ENCODE results near the gene PAFAH1B2.
A peak's percentile ranks its signal among the peaks of the same experiment; 100 is the strongest.
"Not testable (repeated sequence)": the region's sequence is repeated elsewhere in the genome, so short reads cannot be mapped to it uniquely, and the experiment has no call there.

Gene PAFAH1B2

GRCh38 chr11:117128289-117128688 lies 15.8 kb upstream of the PAFAH1B2 start:
- DNase-seq, result no peak

DNA sequence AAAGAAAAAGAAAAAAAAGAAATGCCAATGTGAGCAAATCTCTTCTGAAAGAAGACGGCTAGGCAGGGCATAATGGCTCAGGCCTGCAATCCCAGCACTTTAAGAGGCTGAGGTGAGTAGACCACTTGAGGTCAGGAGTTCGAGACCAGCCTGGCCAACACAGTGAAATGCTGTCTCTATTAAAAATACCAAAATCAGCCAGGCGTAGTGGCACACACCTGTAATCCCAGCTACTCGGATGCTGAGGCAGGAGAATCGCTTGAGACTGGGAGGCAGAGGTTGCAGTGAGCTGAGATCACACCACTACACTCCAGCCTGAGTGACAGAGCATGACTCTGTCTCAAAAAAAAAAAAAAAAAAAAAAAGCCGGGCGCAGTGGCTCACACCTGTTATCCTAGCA lies 13.7 kb upstream of the PAFAH1B2 start:
- DNase-seq, result not testable (repeated sequence)

DNA sequence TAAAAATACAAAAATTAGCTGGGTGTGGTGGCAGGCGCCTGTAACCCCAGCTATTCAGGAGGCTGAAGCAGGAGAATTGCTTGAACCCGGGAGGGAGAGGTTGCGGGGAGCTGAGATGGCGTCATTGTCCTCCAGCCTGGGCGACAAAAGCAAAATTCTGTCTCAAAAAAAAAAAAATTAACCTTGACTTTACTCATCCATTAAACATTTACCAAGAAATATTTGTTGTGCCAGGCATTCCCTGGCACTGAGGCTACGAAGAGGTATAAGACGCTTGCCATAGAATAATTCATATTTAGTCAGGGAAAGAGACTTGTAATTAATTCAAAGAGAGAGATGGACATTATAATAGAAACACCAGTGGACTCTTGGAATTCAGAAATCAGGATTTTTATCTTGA lies 13.2 kb upstream of the PAFAH1B2 start:
- DNase-seq, result no peak

GRCh38 chr11:117134431-117134830 lies 9.7 kb upstream of the PAFAH1B2 start:
- no peak for DNase-seq

- DNase-seq, result not testable (repeated sequence)
Observed at GRCh38 chr11:117134979-117135378, 9.1 kb upstream of the PAFAH1B2 start.

GRCh38 chr11:117137223-117138086 lies 6.6 kb upstream of the PAFAH1B2 start:
- not testable (repeated sequence) for DNase-seq

GRCh38 chr11:117143390-117143789 lies 697 bp upstream of the PAFAH1B2 start:
- DNase-seq, result peak; percentile 57

- DNase-seq, result peak; percentile 60
Observed at GRCh38 chr11:117144477-117145392, 648 bp downstream of the PAFAH1B2 start.

- DNase-seq, result peak; percentile 20
Observed at GRCh38 chr11:117145393-117145761, 1.3 kb downstream of the PAFAH1B2 start.

GRCh38 chr11:117146521-117146920 lies 2.4 kb downstream of the PAFAH1B2 start:
- no peak for DNase-seq

DNA sequence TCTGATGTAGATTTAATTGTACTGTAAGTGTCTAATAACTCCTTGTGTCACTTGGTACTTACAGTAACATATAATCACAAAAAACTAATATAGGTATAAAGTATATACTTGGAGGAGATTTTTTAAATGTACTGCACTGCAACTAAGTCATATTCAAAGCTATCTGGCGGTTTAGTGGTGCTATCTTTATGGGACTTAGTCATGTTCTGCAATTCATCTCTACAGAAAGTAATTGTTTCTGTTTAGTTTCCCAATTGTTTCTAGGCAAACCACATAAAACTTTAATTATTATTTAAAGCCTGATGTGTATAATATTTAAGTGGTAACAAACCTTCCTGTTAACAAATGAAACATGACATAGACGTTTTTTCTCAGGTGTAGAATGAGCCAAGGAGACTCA lies 8.0 kb downstream of the PAFAH1B2 start:
- DNase-seq, result no peak

GRCh38 chr11:117154468-117154867 lies 10.4 kb downstream of the PAFAH1B2 start:
- DNase-seq, result no peak

DNA sequence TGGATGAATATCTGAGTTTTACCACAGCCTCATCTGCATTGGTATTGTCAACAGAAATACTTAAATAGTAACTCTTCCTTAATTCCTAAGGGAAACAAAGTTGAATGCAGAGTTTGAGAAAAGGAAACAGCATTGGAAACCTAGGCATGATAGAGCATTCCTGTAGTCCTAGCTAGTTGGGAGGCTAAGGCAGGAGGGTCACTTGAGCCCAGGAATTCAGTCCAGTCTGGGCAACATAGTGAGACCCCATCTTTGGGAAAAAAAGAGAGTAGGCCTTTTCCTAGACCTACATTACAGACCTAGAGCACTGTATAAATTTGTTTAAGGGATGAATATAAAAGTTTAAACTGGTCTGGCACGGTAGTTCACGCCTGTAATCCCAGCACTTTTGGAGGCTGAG lies 13.4 kb downstream of the PAFAH1B2 start:
- no peak for DNase-seq

DNA sequence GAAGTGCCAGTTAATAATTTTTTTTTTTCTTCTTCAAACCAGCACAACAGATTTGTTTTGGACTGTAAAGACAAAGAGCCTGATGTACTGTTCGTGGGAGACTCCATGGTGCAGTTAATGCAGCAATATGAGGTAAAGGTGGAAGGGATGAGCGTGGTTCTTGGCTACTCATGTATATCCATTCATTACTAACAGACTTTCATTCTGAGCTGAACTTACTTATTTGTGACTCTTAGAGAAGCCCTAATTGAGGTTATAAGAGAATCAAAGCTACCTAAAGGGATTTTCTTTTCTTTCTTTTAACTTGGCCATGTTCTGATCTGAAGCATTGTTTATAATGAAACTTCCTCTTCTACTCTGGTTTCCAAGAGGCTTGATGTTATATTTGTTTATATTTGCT lies 15.8 kb downstream of the PAFAH1B2 start:
- DNase-seq, result no peak

GRCh38 chr11:117160826-117161225 lies 16.7 kb downstream of the PAFAH1B2 start:
- no peak for DNase-seq

DNA sequence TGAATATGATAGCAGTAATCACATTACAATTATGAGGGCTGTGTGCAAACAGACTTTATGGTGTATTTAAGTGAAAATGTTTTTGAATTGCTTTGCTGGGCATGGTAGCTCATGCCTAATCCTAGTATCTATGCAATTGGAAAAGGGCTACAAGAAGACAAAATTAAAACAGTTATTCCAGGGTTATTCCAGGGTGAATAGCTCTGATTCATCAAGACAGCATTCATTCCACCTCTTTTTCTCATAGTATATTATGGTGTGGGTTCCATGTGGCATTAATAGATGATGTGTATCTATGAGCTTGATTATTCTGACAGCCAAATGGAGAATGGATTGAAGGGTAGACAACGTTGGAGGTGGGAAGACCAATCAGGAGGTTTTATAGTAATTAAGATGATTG lies 22.4 kb downstream of the PAFAH1B2 start:
- no peak for DNase-seq

DNA sequence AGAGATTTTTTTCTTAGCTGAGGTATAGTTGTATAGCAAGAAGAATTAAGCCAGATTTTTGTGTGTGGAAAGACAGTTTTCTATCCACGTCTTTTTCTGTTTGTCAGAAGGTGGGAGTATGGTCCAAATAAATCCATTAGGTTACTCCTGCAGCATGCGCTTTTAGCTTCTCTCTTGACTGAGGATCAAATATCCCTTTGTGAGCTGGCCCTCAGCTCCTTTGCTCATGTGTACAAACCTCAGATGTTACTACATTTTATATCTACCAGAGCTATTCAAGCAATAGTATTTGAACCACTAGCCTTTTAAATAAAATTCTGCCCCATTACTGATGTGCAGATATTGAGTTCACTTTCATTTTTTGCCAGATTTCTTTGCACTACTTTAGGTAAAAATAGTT lies 25.6 kb downstream of the PAFAH1B2 start:
- DNase-seq, result no peak

DNA sequence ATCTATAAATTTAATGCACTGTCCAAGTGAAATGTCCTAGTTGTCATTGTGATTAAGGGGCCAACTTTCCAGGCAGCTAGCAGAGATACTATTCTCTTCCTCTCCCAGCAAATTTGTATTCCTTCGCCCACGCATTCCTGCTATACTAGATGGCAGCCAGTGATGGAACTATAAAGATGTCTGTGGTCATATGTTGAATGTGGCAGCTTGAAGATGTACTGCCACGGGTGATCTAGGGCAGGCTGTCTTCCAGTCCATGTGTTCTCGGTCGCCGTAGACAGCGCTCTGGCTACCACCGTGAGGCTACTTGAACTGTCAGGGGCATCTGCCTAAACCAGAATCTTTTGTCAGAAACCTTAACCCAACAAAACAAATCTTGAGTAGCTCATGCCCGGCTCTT lies 26.1 kb downstream of the PAFAH1B2 start:
- DNase-seq, result no peak

DNA sequence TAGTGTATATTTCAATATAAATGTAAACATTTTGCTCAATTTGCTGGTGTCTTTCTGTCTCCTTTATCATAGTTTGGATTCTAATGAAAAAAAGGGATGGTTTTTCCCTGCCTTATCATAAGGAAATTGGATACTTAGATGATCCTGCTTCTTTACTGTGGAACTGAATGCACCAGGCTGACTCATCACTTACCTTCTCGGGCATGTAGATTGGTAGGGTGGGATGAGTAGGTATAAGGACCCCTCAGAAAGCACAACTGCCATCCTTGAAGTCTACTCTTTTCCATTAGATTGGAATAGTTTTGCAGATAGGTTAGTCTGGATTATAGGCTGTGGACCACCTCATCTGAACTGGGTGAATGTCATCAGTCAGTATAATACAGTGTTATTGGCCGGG lies 26.9 kb downstream of the PAFAH1B2 start:
- DNase-seq, result no peak

GRCh38 chr11:117171404-117172061 lies 27.4 kb downstream of the PAFAH1B2 start:
- no peak for DNase-seq

- DNase-seq, result no peak
Observed at GRCh38 chr11:117172724-117173421, 28.8 kb downstream of the PAFAH1B2 start.

DNA sequence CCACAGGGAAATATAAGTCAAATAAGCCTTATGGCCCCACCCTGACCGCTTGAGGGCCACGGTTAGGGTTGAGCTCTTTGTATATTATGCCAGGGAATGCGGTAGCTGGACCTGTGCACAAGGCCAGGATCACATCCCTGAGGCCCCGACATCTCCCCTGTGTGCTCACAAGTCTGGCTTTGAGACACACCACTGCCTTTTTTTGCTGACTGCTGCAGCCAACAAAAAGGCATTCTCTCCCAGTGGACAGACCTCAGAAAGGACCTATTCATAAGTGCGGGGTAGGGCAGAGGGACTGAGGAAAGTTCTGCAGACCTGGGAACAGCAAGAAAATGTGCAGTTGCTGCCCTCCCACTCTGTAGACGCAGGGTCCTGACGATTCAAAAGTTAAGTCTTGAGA lies 31.0 kb downstream of the PAFAH1B2 start:
- DNase-seq, result no peak

GRCh38 chr11:117175781-117176180 lies 31.7 kb downstream of the PAFAH1B2 start:
- DNase-seq, result no peak

Data from femur (tissue), 1 donor.